GM18508 (cell line): Measurements from ENCODE around the gene DRAXIN.
"Not testable (repeated sequence)": the region's sequence is repeated elsewhere in the genome, so short reads cannot be mapped to it uniquely, and the experiment has no call there.

ENCODE experiments used
- ATAC-seq: cut with Tn5 transposase; IDR thresholded peaks from one replicate; pipeline ENCODE4 v1.9.1; 2021; ENCODE audit warnings: moderate number of reproducible peaks; ENCODE audit not compliant: insufficient read depth, unreplicated experiment

DRAXIN gene, protein sequence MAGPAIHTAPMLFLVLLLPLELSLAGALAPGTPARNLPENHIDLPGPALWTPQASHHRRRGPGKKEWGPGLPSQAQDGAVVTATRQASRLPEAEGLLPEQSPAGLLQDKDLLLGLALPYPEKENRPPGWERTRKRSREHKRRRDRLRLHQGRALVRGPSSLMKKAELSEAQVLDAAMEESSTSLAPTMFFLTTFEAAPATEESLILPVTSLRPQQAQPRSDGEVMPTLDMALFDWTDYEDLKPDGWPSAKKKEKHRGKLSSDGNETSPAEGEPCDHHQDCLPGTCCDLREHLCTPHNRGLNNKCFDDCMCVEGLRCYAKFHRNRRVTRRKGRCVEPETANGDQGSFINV

DNA sequence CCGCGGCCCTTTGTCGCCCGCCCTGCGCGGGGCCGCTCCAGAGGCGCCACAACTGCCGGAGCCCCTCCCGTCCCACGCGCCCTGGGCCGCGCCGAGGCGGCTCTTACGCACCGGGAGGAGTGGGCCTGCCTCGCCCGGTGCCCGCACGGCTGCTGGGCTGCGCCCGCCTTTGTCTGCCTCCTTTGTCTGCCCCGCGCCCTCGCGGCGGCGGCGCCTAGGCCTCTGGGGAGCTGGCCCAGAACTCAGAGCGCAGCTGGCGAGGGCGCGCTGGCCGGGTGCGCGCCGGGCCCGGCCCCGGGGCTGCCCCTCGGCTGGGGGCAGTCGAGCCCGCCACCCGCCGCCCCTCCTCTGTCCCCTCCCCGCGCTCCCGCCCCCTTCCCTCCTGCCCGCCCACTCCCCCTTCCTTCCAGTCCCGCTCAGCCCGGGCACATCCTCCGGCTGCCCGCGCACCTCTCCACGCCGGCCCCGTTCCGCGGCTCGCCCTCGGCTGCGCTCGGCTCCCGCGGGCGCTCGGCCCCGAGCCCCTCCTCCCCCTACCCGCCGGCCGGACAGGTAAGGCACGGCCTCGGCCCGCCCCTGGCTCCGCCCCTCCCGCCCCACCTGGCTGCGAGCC, at the start of gene DRAXIN:
Gene DRAXIN, plus strand, starts transcription at position 409 of the 613 bp plus-strand sequence. CDS start 14,549 bp downstream, outside the sequence.
- ATAC-seq: no peak

DNA sequence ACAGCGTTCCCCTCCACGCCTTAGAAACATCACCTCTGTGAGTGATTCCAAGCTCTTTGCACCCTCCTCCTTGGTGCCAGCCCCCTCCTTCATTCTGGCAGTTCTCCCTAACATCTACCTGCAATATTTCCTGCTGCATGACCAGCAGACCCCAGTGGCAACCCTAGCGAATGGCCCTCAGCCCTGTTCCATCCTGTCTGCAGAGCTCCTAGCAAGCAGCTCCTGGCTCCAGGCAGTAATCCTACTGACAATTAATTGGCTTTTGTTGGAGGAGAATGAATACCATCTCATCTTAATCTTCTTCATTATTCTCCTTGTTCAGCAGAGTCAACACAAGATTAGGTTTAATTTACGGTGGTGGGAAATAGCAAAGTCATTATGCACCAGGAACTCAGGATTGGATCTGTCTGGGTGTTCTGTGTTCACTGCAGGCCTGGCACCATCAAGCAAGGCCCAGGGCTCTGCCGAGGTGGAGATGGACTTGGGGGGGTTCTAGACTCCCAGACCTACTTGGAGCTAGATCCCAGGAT, 49.7 kb upstream of the DRAXIN start:
- ATAC-seq: no peak

DNA sequence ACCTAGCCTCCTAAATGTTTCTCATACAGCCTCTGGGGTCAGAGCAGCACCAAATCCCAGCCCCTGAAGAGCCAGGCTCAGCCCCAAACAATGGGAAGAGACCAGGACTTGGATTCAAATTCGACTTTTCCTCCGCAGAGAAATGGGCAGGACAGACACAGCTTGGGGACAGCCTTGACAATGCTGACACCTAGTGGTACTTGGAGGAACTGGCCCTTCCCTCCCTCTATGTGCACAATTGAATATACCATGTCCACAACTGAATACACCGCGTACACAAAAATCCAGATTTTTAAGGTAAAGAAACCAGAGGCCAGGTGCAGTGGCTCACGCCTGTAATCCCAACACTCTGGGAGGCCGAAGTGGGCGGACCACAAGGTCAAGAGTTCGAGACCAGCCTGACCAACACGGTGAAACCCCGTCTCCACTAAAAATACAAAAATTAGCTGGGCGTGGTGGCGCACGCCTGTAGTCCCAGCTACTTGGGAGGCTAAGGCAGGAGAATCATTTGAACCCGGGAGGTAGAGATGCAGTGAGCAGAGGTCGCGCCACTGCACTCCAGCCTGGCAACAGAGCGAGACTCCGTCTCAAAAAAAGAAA, 49.0 kb upstream of the DRAXIN start:
- ATAC-seq: not testable (repeated sequence)

DNA sequence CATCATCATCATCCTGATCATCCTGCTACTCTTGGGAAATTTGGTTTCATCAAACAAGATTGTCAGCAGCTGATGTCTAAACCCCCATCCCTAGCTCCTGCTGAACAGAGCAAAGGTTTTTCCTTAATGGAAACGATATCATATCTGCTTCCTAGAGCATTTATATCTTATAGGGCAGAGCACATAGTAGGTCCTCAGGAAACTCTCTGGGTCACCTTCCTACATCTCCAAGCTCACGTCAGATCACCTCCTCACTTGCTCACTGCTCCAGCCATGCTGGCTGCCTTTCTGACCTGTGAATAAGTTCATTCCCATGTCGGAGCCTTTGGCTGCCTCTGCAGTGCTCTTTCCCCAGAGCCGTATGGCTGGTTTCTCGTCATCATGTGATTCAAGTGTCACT, 47.7 kb upstream of the DRAXIN start:
- ATAC-seq: no peak

DNA sequence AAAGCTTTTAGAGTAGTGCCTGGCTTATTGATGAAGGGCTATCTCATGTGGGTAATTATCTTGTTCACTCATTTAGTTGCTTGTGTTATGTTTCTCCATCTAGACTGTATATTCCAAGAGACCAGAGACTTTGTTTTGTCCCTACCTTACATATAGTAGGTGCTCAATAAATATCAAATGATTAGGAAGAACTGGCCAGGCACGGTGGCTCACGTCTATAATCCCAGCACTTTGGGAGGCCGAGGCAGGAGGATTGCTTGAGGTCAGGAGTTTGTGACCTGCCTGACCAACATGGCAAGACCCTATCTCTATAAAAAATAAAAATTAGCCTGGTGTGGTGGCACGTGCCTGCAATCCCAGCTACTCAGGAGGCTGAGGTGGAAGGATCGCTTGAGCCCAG, 46.2 kb upstream of the DRAXIN start:
- ATAC-seq: no peak

DNA sequence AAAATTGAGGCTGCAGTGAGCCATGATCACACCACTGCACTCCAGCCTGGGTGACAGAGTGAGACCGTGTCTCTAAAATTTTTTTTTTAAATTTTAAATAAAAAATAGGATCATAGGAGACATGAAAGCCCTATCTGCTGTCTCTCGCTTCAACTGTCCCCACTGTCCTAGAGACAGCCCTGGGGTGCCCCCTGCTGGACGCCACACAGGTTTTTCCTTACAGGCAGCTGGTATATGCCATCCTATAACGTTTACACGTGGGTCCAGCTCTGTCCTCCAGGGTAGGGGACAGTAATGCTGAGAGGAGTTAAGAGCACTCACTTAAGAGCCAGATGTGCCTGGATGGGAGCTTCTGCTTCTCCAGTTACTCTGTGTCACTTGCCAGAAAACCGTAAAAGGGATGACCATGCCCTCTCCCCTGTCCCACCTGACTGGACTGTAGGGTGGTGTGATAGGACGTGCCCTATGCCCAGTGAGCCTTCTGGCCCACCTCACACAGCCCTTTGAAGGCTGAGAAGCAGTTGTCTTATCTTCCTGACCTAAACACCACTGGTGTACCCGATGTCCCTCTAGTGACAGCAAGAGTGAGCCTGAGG, 45.7 kb upstream of the DRAXIN start:
- no peak for ATAC-seq

DNA sequence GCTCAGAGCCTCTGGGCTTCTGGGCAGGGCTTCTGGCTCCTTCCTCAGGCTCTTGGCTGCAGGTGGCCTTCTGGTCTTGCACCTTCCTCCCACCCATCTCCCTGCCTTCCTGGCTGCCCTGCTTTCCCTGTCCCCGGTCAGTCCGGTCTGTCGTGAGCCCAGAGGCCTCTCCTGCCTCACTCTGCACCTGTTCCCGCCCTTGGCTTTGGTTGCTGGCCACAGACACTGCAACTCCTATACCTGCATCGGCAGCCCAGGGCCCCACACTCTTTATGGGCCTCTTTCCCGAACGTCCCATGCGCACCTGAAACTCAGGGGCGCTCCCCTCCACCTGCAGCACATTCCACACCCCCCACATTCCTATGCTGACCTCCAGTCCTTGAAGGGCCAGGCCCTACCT, 45.2 kb upstream of the DRAXIN start:
- no peak for ATAC-seq

DNA sequence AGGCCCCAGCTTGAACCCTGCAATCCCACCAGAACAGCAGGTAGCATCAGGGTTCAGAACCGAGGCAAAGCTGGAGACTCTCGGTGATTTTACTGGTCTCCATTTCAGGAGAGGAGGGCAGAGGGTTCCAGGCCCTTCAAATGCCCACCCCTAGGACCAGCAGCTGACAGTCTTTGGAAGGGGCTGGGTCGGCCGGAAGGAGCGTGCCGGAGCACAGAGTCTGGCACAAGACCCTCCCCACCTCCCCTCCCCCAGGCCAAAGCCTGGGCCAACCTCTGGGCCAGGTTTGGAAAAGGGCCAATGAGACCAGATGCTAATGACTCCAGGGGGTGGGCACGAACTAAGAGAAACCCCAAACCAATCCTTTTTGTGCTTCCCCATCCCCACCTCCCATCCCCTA, 44.2 kb upstream of the DRAXIN start:
- ATAC-seq: no peak

DNA sequence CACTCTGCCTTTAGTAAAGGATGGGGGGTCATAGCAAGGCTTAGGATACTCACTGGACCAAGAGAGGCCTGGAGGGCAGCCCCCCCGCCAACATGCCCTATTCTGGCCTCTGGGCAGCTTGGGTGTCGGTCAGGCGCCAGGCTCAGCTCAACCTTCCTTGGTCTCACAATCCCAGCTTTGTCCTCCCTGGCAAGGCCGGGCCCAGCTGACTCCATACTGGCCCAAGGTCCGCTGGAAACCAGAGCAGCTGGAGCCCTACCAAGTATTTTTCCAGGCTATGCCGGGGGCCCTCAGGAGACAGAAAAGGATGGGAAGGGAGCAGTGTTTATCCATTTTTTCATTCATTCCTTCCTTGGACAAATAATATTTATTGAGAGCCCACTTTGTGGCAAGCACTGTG, 43.5 kb upstream of the DRAXIN start:
- ATAC-seq: no peak

DNA sequence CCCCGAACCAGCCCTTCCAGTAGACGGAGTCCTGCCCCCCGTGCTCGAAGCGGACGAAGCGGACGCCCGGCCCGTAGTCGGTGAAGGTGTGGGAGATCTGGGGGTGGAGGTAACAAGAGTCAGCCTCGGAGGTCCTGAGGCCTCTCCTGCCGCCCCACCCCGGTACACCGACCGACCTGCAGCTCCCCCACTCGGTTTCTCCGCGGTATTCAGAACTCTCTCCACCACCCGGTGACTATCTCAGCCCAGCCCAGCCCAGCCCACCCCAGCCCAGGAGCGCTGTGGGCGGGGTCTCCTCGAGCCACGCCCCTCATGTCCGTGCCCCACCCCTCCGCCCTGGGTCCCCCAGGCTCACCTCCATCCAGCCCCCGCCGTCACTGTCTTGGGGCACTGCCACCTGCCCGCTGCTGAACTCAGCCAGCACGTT, 42.8 kb upstream of the DRAXIN start:
- ATAC-seq: no peak

DNA sequence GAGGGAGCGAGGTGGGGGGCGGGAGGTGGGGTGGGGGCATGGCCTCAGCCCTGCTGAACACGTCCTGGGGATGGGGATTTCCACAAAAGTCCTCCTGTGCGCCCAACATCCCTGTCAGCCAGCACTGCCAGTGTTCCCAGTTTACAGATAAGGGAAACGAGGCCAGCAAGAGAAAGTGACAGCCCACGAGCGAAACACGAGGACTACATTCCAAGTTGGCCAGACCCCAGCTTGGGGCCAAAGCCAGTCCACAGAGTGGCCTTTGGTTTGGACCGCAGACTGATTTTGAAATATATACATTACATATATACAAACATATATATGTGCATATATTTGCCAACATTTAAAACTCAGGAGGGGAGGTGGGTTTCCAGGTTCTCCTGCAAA, 42.3 kb upstream of the DRAXIN start:
- no peak for ATAC-seq

DNA sequence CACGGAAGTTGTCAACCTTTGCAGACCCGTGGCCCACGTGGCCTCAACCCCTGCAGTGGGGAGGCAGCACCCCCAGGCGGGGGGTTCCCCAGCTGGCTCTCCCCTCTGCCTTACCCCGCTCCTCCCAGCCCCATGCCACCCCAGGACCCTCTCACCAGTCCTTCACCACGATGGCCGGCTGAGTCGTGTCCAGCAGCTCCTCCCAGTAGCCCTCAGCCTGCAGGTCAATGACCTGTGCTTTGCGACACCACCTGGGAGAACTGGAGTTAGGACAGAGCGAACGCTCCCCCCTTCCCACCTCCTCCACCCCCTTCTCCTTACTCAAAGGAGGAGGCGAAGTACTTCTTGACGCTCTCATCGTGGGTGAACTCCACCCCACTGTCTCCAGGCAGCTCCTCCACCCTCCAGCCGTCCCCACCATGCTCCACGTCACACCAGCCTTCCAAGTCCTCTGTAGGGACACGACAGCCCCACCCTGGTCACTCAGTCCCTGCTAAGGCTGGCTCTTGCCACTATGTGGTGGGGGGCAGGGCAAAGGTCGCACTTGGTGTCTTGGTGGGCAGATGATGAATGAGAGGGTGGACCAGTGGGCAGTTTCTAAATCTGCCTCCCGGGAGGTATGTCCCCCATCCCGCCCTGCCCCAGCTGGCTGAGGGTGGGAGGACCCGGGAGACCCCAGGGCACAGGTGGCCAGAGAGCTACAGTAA, 41.7 kb upstream of the DRAXIN start:
- ATAC-seq: no peak

DNA sequence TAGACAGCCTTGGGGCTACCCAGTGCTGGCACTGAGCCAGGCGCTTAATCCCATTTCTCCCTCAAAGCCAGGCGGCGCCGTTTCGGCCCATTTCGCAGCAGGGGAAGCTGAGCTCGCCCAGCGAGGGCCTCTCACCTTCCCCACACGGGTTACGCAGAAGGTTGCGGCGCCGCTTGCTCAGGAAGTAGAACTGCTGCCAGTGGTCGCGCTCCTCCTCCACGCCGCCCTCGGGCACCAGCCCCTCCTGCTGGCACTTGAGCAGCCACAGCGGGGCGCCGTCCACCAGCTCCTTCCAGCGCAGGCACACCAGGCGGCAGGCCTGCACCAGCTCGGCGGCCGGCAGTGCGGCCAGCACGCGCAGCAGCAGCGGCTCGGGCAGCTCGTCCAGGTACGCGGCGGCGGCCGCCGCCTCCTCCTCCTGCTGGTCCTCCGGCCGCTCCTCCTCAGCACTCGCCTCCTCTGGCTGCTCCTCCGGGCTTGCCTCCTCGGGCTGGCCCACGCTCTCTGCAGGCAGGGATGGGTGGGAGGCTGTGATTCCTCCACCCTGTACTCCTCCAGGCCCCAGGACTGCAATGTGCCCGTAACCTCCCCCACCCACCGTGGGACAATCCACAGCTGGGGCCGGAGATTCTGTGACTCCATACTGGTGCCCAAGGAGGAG, 41.0 kb upstream of the DRAXIN start:
- no peak for ATAC-seq

DNA sequence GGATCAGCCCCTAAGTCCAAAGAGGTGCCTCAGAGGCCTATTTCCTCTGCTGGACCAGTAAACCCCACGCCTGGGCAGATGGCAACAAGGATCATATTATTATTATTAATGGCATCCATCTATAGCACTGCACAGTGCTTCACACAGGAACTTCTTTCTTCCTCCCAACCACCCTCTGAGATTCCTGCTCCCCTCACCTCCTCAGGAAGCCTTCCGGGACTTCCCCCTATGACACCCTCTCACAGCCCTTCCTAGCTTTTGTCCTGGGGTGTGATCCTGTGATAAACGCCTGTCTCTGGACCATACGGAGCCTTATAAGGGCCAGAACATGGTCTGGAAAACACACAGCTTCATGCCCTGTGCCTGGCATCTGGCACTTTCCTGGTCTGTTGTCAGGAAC, 40.5 kb upstream of the DRAXIN start:
- ATAC-seq: no peak

DNA sequence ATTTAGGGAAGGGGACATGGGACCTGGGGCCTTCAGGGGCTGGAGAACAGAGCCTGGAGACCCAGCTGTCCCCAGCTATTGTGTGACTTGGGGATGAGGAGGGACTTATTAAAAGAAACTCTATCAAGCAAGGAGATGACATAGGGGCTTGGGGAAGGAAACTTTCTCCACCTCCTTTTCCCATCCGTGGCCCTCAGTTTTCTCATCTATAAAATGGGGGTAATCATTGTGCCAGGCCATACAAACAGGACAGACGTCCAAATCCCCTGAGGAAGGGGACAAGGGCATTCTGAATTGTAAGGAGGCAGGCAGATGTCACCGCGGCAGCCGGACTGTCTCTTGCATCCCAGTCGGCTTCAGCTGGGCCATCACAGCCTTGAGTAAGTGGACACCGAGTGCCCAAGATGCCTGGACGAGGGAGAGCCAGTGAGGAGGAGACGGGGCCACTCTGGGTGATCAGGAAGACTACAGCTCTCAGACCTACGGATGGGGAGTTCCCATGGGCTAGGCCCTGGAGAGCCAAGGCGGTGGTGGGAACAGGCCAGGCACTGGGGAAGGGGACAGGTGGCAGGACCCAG, 39.2 kb upstream of the DRAXIN start:
- no peak for ATAC-seq

DNA sequence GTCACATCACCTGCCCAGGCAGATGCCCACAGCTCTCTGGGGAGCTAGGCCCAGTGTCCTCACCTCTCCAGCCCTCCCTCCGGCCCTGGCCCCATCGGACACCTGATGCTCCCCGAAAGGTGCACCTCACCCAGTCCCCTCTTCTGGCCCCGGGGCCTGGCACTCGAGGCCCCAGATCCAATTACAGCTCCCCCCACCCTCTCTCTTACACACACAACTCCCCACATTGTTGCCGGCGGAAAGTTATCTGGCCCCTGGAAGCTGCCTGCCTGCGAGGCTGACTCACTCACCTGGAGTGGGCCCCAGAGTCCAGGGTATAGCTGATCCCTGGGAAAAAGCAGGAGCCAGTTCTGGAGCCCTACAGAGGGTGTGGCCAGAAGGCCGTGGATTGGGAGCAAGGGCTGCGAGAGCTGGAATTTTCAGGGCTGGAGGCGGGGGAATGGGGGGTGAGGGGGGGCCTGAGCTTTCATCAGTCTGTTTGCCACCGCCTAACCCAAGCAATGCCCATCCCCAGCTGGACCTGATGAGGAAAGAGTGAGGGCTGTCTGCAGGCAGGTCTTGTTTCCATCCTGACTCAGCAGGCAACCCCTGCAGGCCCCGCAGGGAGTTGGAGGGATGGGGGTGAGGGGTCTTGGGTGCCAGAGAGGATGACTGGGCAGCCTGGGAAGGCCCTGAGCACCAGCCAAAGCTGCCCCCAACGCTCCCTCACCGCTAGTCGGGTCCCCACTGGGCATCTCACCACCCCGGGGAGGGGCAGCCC, 38.2 kb upstream of the DRAXIN start:
- ATAC-seq: no peak

DNA sequence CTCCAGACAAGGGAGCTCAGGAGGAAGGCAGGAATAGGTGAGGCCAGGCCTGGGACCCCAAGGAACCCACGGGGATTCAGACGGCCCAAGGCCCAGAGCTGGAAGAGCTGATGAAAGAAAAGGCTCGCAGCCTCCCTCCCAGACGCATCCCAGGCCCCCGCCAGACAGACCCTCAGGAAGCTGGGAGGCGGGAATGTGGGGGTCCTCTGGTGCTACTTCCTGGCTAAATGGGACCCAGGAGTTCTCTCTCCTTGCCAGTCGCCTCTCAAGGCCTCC, 37.7 kb upstream of the DRAXIN start:
- ATAC-seq: no peak

DNA sequence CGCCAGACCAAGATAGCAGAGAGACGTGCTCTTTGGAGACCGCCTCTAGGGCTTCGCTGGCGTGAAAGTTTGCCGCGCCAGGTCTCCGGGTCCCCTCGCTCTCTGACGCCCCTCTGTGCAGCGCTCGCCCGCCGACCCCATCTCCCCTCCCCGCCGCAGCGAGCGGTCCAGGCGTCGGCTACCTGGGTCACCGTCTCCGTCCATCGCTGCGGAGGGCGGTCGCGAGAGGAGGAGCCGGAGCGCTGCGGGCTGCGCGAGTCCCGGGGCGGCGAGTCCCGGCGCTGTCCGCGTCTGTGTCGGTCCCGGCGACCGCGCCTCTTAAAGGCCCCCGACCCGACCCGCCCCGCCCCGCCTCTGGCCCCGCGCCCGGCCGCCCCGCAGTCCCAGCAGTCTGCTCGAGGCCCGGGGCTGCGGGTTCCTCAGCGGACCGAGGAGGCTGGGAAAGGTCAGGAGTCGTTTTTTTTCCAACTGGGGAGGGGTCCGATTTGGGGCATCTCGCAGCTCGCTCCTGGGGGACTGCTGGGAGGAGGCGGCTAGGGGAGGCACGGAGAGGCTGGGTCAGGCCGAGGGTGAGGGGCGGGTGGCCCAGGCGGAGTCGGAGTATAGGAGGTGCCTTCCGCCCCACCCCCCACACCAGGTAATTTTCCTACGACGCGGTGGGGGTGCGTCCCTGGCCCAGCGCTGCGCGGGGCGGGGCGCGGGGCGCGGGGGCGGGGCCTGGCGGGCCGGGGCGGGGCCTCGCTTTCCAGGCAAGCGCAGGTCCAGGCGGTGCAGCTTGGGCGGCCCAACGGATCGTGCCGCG, 37.2 kb upstream of the DRAXIN start, which contains the start of the genes FBXO2 and FBXO44:
Gene FBXO2, minus strand, starts transcription at position 293 of the 802 bp plus-strand sequence. Its CDS starts 89 bp downstream, at position 204.
Gene FBXO44, plus strand, starts transcription at position 741 of the 802 bp plus-strand sequence. CDS start 959 bp downstream, outside the sequence.
- ATAC-seq: no peak
